ENCODE data around the gene EXOC8. TPM values are rescaled to one million over a fixed set of nuclear protein-coding genes. Genes with fewer than 3 reads are reported as not detected.

EXOC8 gene
- total and polyA plus RNA-seq, 2 of the 8 experiments (the other 6 are each of a cell fraction or from before 2014, with no cell fraction given), result 2.0 to 9.8 TPM

GRCh38 chr1:231310391-231310934, 27.2 kb downstream of the EXOC8 start:
- 91% methylated on average over 10 of the region's 10 CpGs; no CpG with 5 or more reads in 1 of the 2 experiments for WGBS, 2 experiments (ENCODE audit: extremely low coverage in 1 of 2, insufficient coverage in 1 of 2, insufficient read length in 1 of 2, insufficient replicate concordance in 2 of 2, low coverage in 1 of 2, low lambda C conversion rate in 2 of 2, missing lambda C conversion rate in 1 of 2)
- CTCF ChIA-PET (ENCODE audit: partially characterized antibody), result no interaction called here
- H2AK5ac ChIP-seq (ENCODE audit: low read depth, low read length), result no peak overlapping the region

More at GRCh38 chr1:231310391-231310934, 27.2 kb downstream of the EXOC8 start:
- Histone ChIP-seq H3K9ac (replicated peaks in 1 of 4; ENCODE audit: extremely low read depth in 1 of 4, low read depth in 3 of 4, low read length in 3 of 4) (no peak overlapping the region), H3K79me1 (ENCODE audit: low read depth, low read length) (no peaks in the 10 kb centered on the region; the same call in 1 of the 2 replicates), H3K14ac (ENCODE audit: insufficient read length) (no peak overlapping the region), H3K4me1 (replicated peaks in 1 of 4; ENCODE audit: control insufficient read depth in 3 of 4, insufficient read depth in 4 of 4, low read length in 3 of 4) (no peaks in the 10 kb centered on the region), H4K8ac (ENCODE audit: extremely low read depth, insufficient read depth, low read length) (no peak overlapping the region), H3K9me3 (ENCODE audit: insufficient read depth in 2 of 2, low read depth in 1 of 2, low read length in 1 of 2) (no peaks in the 10 kb centered on the region), H3K4ac (replicated peaks; ENCODE audit: insufficient read length, low read depth, low read length) (no peak overlapping the region), H2BK5ac (ENCODE audit: low read depth, low read length) (no peak overlapping the region), H3K4me2 (ENCODE audit: insufficient read depth in 1 of 2, low read depth in 2 of 2, low read length in 2 of 2) (no peak overlapping the region), H4K20me1 (replicated peaks in 1 of 2; ENCODE audit: control insufficient read depth in 1 of 2, insufficient read depth in 2 of 2, low read length in 2 of 2) (no peaks in the 10 kb centered on the region), H4K5ac (ENCODE audit: insufficient read length, low read depth, low read length) (no peak overlapping the region), H2BK20ac (ENCODE audit: low read length) (no peak overlapping the region), H3K36me3 (ENCODE audit: control insufficient read depth in 2 of 4, insufficient read depth in 4 of 4, low read length in 3 of 4) (no peaks in the 10 kb centered on the region), H4K91ac (replicated peaks; ENCODE audit: insufficient read length, low read length) (no peak overlapping the region), H2BK15ac (ENCODE audit: low read length) (no peak overlapping the region), H3K27me3 (replicated peaks in 1 of 4; ENCODE audit: control insufficient read depth in 3 of 4, extremely low read depth in 1 of 4, insufficient read depth in 3 of 4, low read length in 3 of 4) (no peaks in the 10 kb centered on the region; a peak in 1 of 7 replicates), H3K23ac (ENCODE audit: insufficient read length) (no peak overlapping the region), H3K4me3 (ENCODE audit: extremely low read depth in 1 of 4, insufficient read depth in 2 of 4, low read depth in 3 of 4, low read length in 4 of 4) (no peak overlapping the region), H3K27ac (ENCODE audit: low read depth, low read length) (no peak overlapping the region), H3K56ac (replicated peaks; ENCODE audit: insufficient read length, low read depth, low read length) (no peak overlapping the region), H2AFZ (ENCODE audit: low read length) (no peak overlapping the region), H3K23me2 (ENCODE audit: low read depth, low read length) (no peaks in the 10 kb centered on the region), H3K18ac (ENCODE audit: extremely low read depth, low read length) (no peak overlapping the region), H2BK12ac (ENCODE audit: low read depth, low read length) (no peak overlapping the region), H2BK120ac (replicated peaks; ENCODE audit: low read depth, low read length) (no peak overlapping the region), H3K79me2 (ENCODE audit: control insufficient read depth in 1 of 2, insufficient read depth in 2 of 2, low read length in 2 of 2) (no peaks in the 10 kb centered on the region)
- TF ChIP-seq HDAC2 (IDR thresholded peaks at IDR 0.05; ENCODE audit: borderline replicate concordance in 1 of 2, low read depth in 2 of 2, low read length in 2 of 2), result no peak
- FAIRE-seq (no peak), DNase-seq (ENCODE audit: low read depth in 1 of 2, low spot score in 2 of 2) (no peak)
- POLR2A ChIA-PET (ENCODE audit: partially characterized antibody), result no interaction called here
